Stimulated activated CD8-positive, alpha-beta memory T cell treated with anti-CD3 and anti-CD28 coated beads, Interleukin-7, amount 100 ng/mL, for 48 hours (primary cell): ENCODE data around the gene VSIG10L.

Source experiments
- DNase-seq, 2 donors: peaks; one replicate each; pipeline ENCODE4 v3.0.0-alpha.2; 2020; ENCODE audit warnings: low read depth in 1 of 2; ENCODE audit errors: extremely low read depth in 1 of 2

The VSIG10L gene

DNA sequence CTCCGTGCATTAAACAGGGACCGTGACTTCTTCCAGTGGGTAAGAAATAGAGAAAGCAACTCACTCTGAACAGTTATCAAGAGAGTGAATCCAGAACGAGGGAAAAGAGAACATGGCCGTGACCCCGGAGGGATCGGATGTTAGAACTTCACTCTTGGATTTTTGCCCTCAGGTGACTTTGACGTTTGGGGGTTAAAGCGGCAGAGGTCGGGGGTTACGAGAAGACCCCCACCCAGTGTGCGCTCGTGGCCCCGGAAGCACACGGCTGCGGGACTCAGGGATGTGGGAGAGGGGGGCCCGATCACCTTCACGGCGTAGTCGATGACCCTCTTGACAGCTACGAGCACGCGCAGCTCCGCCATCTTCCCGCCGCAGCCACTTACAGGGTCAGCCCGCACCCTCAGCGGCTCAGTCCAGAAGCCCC, 24.0 kb upstream of the VSIG10L start, which contains the start of gene ETFB:
Gene ETFB, minus strand, starts transcription at position 424 of the 424 bp plus-strand sequence. Its CDS starts 62 bp downstream, at position 362.
- DNase-seq, result no peak

GRCh38 chr19:51365211-51365964, 23.4 kb upstream of the VSIG10L start:
- DNase-seq, result no peak

GRCh38 chr19:51364200-51365106, 22.5 kb upstream of the VSIG10L start:
- no peak for DNase-seq

DNA sequence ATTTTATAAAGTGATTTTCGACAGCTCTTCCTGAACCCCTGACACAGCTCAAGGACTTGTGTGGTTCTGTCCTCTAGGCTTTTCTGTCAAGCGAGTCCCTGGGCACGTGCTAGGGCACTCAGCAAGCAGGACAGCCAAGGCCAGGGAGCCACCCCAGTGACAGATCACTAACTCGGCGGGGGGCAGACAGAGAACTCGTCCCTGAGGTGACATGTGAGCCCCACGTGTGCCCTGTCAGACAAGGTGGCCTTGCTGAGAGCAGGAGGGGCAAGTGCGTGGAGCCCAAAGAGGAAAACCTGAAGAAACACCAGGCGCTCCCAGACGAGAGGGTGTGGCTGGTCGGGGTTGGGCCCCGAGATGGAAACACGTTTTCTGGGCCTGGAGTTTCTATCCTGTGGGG, 19.3 kb upstream of the VSIG10L start:
- DNase-seq, result no peak

- DNase-seq, result no peak
Observed at GRCh38 chr19:51359294-51359693, 17.4 kb upstream of the VSIG10L start.

DNA sequence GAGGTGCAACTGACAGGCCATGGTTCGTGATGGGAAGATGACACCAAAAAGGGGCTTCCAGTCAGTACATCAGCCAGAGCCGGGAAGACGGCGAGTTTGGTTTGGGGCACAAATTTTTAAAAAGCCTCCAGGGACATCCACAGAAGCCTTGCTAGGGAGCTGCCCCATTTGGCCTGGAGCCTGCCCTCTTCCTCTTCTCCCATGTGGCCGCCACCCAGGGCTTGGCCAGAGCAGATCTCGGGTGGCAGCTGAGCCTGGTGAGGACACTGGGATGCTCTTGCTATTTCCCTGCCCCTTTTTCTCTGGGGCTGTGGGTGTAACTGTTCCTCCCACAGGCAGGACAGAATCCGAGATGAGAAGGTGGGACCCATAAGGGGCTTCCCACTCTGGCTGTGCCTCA, 16.0 kb upstream of the VSIG10L start:
- DNase-seq, result no peak

- no peak for DNase-seq
Observed at GRCh38 chr19:51356159-51356801, 14.3 kb upstream of the VSIG10L start.

- peak in 1 of 2 donors; percentile 52 for DNase-seq
Observed at GRCh38 chr19:51354742-51355148, 12.8 kb upstream of the VSIG10L start.

GRCh38 chr19:51354103-51354741, 12.3 kb upstream of the VSIG10L start:
- DNase-seq, result no peak

GRCh38 chr19:51352783-51353360, 10.9 kb upstream of the VSIG10L start:
- no peak for DNase-seq

- DNase-seq, result no peak
Observed at GRCh38 chr19:51351266-51351990, 9.5 kb upstream of the VSIG10L start.

GRCh38 chr19:51347209-51347928, 5.4 kb upstream of the VSIG10L start:
- no peak for DNase-seq

DNA sequence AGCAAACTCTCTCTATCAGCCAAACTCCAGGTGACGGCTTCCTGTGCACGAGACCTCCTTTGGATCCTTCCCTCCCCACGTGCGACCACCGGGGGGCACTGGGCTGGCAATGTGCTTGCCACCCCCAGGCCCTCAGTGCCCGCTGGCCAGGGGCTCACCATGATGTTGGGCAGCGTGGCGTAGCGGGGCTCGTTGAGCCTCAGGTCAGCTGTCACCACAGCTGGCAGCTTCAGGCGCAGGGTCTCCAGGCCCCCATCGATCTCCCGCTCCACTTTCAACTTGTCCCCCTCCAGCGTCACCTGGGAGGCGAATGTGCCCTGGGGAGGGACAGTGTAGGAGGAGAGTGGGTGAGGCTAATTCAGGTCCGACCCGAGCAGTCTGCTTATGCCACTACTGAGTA, 4.8 kb upstream of the VSIG10L start:
- DNase-seq, result no peak

DNA sequence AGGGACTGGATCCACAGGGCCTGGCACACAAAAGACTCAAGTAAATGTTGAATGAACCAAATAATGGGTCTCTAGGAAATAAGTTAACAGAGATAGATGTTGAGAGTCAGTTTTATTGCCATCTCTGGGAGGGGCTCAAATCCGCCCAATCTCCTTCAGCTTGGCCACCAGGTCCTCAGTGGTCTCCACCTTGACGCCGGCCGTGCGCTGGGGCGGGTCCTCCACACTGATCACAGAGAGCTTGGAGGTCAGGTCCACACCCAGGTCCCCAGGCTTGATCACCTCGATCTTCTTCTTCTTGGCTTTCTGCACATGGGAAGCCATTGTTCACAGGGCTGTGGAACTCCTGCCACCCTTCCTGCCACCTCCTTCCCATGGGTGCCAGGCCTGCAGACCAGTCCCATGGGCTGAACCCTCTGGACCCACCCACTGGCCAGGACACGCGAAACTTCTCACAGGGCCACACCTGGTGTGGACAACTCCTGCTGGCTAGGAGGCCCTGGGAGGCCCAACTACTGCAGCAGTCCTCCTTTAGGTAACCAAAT, 3.2 kb upstream of the VSIG10L start:
- no peak for DNase-seq

GRCh38 chr19:51342631-51343569, 961 bp upstream of the VSIG10L start:
- DNase-seq, result no peak

- no peak for DNase-seq
Observed at GRCh38 chr19:51341066-51341465, 873 bp downstream of the VSIG10L start.

GRCh38 chr19:51339687-51340656, 2.0 kb downstream of the VSIG10L start:
- peak; percentile 91 to 98 for DNase-seq
